HT-29 (cell line): ENCODE results near the gene GRWD1. TPM values are rescaled to one million over a fixed set of nuclear protein-coding genes. Genes with fewer than 3 reads are reported as not detected.
A peak's percentile ranks its signal among the peaks of the same experiment; 100 is the strongest.

Experiments
- DNase-seq: peaks from one replicate; pipeline ENCODE4 v3.0.0-alpha.2; 2015; ENCODE audit warnings: low spot score
- total RNA-seq: library from RNA; depleted of rRNA; stranded (reverse); fragments of >200 nt; shearing (Covaris generic); gene quantifications from 2 replicates; pipeline ENCODE4 v1.2.3, GENCODE V29; 2014; rRNA removed

The GRWD1 gene
- total RNA-seq: 96.1 and 120 TPM in 2 replicates

DNA sequence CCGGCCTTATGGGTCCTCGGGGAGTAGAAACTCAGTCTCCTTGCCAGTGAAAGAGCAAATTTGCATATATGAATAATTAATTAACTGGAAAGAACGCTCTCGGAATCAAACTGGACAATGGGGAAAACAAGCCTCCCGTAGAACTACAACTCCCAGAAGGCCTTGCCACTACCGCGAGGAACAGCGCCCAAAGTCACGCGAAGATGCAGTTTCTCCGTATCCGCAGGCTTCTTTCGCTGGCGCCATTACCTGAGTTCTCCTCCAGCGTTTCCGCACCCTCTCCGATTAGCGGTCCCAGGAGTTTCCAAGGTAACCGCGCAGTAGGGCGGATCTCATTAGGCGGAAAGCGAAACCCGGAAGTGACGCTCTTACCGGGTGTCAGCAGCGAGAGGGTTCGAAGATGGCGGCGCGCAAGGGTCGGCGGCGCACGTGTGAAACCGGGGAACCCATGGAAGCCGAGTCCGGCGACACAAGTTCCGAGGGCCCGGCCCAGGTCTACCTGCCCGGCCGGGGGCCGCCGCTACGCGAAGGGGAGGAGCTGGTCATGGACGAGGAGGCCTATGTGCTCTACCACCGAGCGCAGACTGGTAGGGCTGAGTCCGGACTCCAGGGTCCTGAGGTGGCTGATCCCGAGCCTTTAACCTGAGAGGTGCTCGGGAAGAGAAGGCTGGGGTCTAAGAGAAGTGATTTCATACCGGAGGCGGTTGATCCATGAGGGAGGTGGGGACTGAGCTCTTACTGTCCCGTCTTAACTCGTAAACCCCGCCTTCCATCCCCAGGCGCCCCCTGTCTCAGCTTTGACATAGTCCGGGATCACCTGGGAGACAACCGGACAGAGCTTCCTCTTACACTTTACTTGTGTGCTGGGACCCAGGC is at the start of gene GRWD1:
TSS of gene GRWD1 (plus strand) at position 378 of the 876 bp plus-strand sequence. CDS start at position 401, 23 bp downstream.
- peak; percentile 99 for DNase-seq

DNA sequence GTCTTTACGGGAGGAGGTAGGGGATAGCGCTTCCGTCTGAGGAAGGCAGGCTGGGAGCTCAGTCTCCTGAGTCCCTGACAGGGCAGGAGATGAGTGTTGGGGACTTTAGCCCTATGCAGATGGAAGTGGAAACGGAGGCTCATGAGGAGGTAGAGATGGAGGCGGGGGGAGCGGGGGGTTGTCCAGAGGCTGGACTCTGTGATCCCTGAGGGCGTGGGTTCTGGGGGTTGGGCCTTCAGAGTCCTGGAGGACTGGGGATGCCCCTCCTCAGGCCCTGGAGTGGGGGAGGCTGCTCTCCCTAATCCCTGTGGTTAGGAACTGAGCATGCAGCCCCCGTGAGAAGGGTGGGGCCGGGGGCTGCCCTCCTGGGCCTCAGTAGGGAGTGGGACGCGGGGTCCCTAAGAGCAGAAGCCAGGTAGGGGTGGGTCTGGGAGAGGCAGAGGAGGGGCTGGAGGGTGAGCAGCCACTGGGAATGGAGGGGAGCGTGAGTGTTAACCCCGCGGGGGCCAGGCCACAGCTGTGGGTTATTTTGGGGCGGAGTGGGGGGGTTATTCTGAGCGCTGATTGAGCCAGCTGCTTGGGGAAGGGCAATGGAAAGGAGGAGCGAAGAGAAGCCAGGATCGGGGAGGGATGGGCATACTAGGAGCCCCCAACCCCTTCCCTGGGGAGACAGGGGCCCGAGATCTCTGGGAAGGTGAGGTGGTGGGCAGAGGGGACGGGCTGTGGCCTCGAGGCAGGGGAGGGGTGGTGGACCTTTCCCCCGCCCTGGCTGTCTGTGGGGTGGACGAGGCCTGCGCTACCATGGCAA is 49.6 kb upstream of the GRWD1 start:
- no peak for DNase-seq

DNA sequence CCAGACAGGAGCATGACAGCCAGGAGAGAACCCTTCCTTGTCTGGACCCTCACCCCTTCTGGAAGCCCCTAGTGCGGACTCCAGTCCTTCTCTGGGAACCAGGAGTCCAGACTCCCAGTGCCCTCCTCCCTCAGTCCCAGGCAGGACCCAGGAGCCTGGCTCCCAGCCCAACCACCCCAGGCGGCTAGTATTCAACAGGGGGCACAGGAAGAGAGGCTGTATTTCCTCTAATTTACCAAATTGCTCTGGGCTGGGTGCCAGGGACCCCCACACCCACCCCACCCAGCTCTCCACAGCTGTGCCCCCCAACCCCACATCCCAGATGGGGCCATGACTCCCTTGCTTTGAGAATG is 49.0 kb upstream of the GRWD1 start:
- DNase-seq: no peak

DNA sequence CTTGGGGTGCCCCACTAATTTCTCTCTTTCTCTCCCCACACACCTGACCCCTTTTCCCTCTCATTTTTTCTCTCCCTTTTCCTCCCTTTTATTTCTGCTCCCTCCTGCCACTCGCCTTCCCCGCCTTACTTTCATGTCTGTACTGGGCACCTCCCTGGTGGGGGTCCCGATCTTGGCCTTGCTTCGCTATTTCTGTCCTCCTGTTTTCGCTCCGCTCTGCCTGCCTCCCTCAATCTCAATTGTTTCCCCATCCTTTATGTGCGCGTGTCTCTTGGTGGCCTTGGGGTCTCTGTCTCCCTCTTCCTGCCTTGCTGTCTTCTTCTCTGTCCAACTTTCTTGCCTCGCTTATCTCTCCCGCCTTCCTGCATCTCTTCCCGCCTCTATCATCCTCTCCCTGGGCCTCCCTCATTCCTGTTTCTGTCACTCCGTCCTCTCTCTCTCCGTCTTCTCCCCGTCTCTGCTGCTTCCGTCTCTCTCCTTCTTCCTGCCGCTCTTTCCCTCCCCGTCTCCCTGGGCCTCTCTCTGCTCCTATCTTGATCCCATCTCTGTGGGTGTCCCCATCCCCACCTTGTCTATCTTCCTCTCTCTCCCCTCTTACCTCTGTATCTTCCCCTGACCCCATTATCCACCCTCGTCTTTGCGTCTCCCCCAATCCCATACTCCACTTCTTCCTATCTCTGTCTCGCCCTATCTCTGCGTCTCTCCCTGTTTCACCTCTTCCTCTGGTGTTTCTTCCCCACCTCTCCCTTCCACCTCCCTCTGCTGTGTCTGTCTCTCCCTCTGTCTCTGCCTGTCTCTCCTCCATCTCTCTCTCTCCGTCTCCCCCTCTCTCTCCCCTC is 48.3 kb upstream of the GRWD1 start:
- no peak for DNase-seq

DNA sequence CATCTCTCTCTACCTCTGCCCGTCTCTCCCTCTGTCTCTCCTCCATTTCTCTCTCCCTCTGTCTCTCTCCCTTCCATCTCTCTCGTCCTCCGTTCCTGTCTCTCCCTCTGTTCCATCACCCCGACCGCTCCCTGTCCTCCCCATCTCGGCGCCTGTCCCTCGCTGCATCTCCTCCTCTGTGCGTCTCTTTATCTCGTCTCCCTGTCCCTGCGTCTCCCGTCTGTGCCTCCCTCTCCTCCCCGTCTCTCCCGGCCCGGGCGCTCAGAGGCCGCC is 47.7 kb upstream of the GRWD1 start:
- no peak for DNase-seq

DNA sequence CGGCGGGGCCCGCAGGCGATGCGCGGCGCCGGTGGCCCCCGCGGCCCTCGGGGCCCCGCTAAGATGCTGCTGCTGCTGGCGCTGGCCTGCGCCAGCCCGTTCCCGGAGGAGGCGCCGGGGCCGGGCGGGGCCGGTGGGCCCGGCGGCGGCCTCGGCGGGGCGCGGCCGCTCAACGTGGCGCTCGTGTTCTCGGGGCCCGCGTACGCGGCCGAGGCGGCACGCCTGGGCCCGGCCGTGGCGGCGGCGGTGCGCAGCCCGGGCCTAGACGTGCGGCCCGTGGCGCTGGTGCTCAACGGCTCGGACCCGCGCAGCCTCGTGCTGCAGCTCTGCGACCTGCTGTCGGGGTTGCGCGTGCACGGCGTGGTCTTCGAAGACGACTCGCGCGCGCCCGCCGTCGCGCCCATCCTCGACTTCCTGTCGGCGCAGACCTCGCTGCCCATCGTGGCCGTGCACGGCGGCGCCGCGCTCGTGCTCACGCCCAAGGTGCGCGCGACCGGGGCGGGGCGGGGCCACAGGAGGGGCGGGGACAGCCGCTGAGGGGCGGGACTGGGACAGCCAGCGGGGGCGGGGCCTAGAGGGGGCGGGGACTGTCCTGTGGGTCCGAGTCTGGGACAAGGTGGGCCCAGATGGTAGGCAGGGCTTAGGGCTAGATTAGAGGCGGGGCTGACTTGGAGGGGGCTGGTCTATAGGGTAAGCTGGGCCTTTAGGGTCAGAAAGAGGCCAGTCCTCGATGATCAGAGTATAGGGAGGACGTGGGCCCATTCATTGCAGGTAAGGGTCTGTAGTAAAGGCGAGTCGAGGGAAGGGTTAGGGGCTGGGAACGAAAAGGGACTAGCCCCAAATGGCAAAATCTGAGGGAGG is 47.2 kb upstream of the GRWD1 start:
- peak; percentile 98 for DNase-seq

DNA sequence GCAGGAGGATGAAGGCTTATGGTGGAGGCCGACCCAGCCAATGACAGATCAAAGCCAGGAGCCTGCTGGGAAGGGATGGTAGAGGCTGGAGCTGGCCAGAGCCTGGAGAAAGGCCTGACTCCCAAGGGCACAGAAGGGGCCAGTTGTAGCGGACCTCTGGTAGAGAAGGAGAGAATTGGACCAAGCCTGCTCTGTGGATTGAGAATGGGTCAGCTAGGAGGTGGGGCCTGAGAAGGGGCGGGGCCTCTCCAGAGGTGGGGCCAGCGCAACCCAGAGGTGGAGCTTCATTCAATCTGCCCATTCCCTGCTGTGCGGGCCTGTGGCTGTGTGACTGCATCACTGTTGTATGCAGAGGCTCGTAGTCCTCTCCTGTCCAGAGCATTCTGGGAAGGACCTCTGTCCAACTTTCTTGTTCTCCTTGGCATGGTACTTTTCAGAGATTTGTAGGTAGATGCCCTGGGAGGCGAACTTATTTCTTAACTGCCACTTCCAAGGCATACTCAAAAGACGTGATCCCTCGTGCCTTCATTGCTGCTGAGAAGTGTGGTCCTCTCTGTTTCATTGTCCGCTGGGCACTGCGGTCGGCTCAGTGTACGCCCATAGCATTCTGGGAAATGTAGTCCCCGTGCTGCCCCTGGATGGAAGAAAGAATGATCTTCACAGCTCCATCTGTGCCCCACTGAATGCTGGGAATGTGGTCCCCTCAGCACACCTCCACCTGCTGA is 45.6 kb upstream of the GRWD1 start:
- DNase-seq: peak; percentile 54

DNA sequence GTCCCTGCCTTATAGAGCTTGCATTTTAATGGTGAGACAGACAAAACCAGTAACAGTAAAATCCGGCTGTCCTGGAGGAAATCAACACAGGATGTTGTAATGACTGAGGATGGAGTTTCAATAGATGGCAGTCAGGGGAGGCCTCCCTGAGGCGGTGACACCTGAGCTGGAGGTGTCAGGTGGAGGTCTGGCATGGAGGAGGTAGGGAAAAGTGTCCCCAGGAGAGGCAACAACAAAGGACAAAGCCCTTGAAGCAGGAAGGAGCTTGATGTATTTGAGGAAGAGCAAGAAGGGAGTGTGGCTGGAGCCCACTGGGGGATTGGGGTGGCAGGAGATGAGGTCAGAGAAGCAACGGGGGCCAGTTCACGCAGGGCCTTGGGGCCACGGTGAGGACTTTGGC is 44.5 kb upstream of the GRWD1 start:
- DNase-seq: no peak

DNA sequence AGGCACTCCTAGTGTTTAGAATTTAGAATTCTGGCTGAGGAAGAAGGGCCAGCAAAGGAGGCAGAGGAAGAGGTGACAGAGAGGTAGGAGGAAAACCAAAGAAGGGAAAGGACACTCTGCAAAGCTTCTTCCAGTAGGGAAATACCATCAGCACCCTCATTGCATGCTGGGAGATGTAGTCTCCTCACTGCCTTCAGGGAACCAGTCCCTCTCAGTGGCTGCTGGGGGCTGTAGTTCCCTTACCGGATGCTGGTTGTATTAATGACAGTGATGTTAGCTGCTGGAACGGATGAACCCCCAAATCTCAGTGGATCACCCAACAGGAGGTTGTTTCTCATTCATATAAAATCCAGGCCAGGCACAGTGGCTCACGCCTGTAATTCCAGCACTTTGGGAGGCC is 42.2 kb upstream of the GRWD1 start:
- DNase-seq: peak; percentile 77

DNA sequence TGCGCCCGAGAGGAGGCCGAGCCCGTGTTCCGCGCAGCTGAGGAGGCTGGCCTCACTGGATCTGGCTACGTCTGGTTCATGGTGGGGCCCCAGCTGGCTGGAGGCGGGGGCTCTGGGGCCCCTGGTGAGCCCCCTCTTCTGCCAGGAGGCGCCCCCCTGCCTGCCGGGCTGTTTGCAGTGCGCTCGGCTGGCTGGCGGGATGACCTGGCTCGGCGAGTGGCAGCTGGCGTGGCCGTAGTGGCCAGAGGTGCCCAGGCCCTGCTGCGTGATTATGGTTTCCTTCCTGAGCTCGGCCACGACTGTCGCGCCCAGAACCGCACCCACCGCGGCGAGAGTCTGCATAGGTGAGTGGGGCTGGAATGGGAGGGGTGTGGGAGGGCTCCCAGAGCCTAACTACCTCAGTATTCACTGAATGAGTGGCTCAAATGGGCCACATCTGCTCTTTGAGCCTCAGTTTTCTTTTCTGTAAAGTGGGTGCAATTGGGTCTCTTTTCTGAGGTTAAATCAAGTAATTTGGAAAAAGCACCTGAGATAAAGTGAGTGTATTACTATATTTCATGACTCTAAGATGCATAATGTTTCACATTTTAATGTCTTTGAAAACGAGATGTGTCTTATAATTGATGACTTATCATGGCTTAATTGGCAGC is 40.6 kb upstream of the GRWD1 start:
- no peak for DNase-seq

DNA sequence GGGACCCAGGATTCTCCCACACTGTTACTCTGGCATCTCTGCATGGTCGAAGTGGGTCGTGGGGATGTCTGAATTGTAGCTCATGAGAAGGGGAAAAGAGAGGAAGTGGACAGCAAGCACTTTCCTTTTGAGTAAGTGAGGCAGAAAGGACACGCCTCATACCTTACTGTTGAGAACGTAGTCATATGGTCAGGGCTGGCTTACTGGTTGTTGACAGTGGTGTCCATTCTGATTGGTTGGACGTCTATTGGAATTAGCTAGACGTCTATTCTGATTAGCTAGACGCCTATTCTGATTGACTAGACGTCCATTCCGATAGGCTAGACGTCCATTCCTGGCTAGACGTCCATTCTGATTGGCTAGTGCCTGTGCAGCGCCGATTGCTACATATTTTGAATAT is 39.9 kb upstream of the GRWD1 start:
- no peak for DNase-seq

DNA sequence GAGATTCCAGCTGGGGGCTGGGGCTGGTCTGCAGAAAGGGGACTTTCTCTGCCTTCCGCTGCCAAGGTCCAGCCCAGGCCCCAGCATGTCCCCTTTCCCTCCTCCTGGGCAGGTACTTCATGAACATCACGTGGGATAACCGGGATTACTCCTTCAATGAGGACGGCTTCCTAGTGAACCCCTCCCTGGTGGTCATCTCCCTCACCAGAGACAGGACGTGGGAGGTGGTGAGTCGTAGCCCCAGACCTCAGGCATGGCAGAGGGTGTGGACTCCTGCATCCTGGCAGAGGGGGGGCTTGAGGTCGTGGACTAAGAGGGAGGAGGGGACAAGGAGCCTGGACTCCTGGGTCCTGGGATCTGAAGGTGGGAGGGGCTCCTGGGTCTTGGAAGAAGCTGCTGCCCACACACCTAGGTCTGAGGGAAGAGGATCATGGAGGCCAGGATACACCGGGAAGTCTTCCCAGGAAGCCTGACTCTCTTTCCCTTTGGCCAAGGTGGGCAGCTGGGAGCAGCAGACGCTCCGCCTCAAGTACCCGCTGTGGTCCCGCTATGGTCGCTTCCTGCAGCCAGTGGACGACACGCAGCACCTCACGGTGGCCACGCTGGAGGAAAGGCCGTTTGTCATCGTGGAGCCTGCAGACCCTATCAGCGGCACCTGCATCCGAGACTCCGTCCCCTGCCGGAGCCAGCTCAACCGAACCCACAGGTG is 31.8 kb upstream of the GRWD1 start:
- no peak for DNase-seq

DNA sequence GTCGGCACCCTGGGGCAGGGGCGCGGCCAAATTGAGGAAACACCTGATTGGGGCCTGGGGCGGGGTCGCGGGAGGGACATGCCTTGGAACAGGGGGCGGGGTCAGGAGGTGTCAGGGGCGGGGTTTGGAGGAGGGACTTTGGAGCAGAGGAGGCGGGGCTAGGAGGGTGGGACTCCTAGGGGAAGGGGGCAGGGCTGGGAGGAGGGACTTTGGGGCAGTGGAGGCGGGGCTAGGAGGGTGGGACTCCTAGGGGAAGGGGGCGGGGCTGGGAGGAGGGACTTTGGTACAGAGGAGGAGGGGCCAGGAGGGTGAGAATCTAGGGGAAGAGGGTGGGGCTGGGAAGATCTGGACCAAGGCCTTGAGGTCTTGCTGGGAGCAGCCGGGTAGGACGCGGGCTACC is 30.4 kb upstream of the GRWD1 start:
- DNase-seq: peak; percentile 91

DNA sequence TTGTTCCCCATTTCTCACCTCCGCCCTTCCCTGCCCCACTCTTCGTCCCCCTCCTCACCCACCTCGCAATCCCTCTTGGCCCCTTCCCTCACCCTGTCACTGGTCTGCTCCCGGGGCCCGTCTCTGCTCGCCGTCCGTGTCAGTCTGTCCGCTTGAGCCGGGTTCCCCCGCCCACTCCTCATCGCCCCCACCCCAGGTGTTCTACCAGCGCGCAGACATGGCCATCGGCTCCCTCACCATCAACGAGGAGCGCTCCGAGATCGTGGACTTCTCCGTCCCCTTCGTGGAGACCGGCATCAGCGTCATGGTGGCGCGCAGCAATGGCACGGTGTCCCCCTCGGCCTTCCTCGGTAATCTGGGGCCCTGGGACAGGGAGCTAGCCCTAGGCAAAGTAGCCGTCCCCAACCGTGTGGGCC is 30.0 kb upstream of the GRWD1 start:
- DNase-seq: no peak

DNA sequence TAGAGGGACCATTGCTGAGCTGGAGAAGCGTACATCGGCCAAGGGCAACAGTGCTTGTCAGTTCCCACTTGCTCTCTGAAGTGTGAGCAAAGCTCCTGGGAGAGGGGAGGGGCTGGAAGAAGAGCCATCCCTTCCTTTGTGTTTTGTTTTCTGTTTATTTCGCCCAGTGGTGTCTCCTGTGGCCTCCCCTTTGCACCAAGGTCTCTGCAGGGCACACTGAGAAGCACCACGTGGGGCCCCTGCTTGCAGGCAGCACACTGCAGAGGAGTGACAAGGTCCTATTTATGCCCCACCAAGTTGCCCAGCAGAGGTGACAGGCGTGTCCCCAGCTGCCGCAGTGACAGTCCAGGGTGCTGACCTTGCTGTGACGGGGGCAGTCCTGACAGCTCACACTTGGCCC is 28.4 kb upstream of the GRWD1 start:
- no peak for DNase-seq

DNA sequence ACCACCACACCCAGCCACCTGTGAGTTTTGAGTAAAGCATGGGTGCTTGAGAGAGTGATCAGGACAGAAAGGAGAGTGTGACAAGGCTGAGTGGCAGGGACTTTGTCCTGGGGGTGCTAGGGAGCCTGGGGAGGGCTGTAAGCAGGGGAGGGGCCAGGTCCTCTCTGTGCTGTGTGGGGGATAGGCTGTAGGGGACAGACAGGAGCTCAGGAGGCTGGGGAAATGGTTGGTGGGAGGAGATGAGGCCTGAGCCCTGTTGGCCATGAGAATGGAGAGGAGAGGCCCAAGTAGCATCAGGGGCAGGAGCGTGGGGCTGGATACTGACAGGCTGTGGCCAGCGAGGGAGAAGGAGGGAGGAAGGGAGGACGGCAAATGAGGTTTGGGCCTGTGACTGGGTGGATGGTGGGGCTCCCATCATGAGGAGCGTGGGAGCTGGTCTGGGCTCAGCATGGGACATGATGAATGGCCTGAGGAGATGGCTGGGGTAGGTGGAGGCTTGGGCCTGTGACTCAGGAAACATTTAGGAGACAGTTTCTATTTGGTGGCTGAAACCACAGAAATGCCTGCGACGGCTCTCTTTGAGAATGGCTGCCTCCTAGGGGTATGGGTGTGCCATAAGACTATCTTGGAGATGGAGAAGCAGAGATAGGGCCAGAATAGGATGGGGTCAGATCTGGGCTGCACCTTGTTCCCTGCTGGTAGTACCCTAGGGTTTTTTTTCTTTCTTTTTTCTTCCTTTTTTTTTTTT is 27.3 kb upstream of the GRWD1 start:
- DNase-seq: no peak

DNA sequence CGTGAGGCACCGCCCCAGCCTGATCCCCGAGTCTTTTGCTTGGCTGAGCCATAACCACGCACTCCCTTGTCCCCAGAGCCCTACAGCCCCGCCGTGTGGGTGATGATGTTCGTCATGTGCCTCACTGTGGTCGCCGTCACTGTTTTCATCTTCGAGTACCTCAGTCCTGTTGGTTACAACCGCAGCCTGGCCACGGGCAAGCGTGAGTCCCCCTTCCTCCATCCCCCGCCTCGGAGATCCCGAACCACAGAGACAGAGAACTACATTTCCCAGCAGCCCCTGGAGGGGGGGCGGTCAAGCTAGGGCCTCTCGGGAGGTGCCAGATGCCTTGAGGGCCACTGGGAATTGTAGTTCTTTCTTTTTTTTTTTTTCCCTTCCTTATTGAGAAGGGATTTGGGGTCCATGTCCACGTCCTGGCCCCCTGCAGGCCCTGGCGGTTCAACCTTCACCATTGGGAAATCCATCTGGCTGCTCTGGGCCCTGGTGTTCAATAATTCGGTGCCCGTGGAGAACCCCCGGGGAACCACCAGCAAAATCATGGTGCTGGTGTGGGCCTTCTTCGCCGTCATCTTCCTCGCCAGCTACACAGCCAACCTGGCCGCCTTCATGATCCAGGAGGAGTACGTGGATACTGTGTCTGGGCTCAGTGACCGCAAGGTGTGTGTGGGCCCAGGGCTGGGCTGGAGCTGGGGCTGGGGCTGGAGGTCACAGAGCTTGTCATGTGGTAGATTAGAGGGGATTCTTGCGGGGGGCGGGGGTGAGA is 26.4 kb upstream of the GRWD1 start:
- DNase-seq: no peak

DNA sequence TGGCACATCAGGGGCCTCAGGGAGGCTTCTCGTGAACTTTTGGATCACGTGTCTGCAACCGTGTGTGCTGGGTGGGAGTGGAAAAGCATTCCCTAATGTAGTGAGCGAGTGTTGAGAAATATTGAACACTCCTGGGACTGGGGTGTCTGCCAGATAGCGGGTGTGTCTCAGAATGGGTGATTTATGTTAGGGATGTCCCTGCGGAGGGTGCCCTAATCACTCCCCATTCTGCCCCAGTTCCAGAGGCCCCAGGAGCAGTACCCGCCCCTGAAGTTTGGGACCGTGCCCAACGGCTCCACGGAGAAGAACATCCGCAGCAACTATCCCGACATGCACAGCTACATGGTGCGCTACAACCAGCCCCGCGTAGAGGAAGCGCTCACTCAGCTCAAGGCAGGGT is 24.2 kb upstream of the GRWD1 start:
- no peak for DNase-seq
